DND-41 (cell line): Measurements from ENCODE around the gene CDKN1B.

Experiments
- ATAC-seq: fragments of 200-7000 bp; cut with Tn5 transposase; 3 replicates; pipeline ENCODE4 v1.9.1; 2021; ENCODE audit warnings: low read depth; ENCODE audit not compliant: insufficient read depth
- DNase-seq: peaks from one replicate; pipeline ENCODE4 v3.0.0-alpha.2; 2020
- H2AFZ ChIP-seq: 2 replicates; pipeline ENCODE4 v1.6.0; 2012; ENCODE audit warnings: low read depth, low read length
- H3K27ac ChIP-seq: 2 replicates; pipeline ENCODE4 v1.5.1; 2012; ENCODE audit warnings: low read length, inconsistent platforms
- H3K27me3 ChIP-seq: fragments of 200-600 bp; sonication (generic); 2 replicates; pipeline ENCODE4 v1.6.0; 2012; ENCODE audit warnings: low read length, mild to moderate bottlenecking, inconsistent platforms; ENCODE audit not compliant: insufficient read depth, poor library complexity
- H3K36me3 ChIP-seq: 2 replicates; pipeline ENCODE4 v1.5.1; 2012; ENCODE audit warnings: low read length, inconsistent platforms; ENCODE audit not compliant: insufficient read depth
- H3K4me1 ChIP-seq: 2 replicates; pipeline ENCODE4 v1.5.1; 2012; ENCODE audit warnings: mild to moderate bottlenecking, low read length; ENCODE audit not compliant: insufficient read depth
- H3K4me2 ChIP-seq: 2 replicates; pipeline ENCODE4 v1.6.0; 2012; ENCODE audit warnings: mild to moderate bottlenecking, moderate library complexity, low read length, inconsistent platforms; ENCODE audit not compliant: insufficient read depth
- H3K4me3 ChIP-seq, 2 experiments: fragments of 200-600 bp in 1 of 2; shearing (Covaris generic) in 1 of 2; 2 replicates each; pipeline ENCODE4 v1.5.1; 2012 to 2016; ENCODE audit warnings: inconsistent platforms in 2 of 2, low read length in 2 of 2, mild to moderate bottlenecking in 2 of 2, low read depth in 1 of 2, moderate library complexity in 1 of 2
- H3K79me2 ChIP-seq: 2 replicates; pipeline ENCODE4 v1.6.0; 2012; ENCODE audit warnings: low read length, inconsistent platforms; ENCODE audit not compliant: insufficient read depth
- H3K9ac ChIP-seq: 2 replicates; pipeline ENCODE4 v1.6.0; 2012; ENCODE audit warnings: low read depth, mild to moderate bottlenecking, inconsistent platforms, low read length, moderate library complexity
- H3K9me3 ChIP-seq: 2 replicates; pipeline ENCODE4 v1.5.1; 2012; ENCODE audit warnings: low read length, moderate library complexity, mild to moderate bottlenecking, inconsistent platforms; ENCODE audit not compliant: insufficient read depth, severe bottlenecking
- H4K20me1 ChIP-seq: 2 replicates; pipeline ENCODE4 v1.6.0; 2012; ENCODE audit warnings: low read length; ENCODE audit not compliant: insufficient read depth
- EZH2 ChIP-seq: IDR thresholded peaks from 3 replicates; pipeline ENCODE4 v1.6.1; 2012; ENCODE audit warnings: borderline replicate concordance, low read depth, mild to moderate bottlenecking, moderate library complexity, low read length, inconsistent platforms; ENCODE audit not compliant: severe bottlenecking
- TF ChIP-seq, protein P1 (sequence below): IDR thresholded peaks from 2 replicates; pipeline ENCODE4 v1.5.1; 2012; ENCODE audit warnings: borderline replicate concordance, low read length, moderate library complexity, mild to moderate bottlenecking; ENCODE audit not compliant: poor library complexity, severe bottlenecking; ENCODE audit errors: extremely low read depth

CDKN1B gene

DNA sequence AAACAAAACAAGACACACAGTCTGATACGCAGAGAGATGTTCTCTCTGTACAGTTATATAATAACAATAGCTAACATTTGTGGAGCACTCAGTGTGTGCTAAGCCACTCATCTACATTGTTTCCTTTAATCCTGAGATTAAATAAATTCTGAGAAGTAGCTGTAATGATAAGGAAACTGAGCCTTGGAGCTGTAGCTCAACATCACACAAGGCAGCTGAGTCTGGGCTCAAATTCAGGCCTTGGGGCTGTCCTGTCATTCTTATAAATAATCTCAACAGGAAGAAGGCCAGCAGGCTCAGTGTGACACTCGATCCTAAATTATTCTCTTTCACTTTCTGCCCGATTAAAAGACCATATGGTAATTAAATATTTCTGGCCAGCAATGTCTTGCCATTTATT is 24.5 kb downstream of the CDKN1B start:
- peaks cover 27% of the 10 kb centered on the region for H3K79me2 ChIP-seq
- 0 out of 2 replicates have a peak, but pooled peaks cover 3% of the 10 kb centered on the region for H3K36me3 ChIP-seq
- no peak overlapping the region for H3K4me3 ChIP-seq
- H3K4me2 ChIP-seq: no peak overlapping the region
- H2AFZ ChIP-seq: no peak overlapping the region
- no peak for ATAC-seq
- no peaks in the 10 kb centered on the region for H3K9me3 ChIP-seq
- DNase-seq: no peak
- TF ChIP-seq EZH2: no peak
- TF ChIP-seq, protein P1, sequence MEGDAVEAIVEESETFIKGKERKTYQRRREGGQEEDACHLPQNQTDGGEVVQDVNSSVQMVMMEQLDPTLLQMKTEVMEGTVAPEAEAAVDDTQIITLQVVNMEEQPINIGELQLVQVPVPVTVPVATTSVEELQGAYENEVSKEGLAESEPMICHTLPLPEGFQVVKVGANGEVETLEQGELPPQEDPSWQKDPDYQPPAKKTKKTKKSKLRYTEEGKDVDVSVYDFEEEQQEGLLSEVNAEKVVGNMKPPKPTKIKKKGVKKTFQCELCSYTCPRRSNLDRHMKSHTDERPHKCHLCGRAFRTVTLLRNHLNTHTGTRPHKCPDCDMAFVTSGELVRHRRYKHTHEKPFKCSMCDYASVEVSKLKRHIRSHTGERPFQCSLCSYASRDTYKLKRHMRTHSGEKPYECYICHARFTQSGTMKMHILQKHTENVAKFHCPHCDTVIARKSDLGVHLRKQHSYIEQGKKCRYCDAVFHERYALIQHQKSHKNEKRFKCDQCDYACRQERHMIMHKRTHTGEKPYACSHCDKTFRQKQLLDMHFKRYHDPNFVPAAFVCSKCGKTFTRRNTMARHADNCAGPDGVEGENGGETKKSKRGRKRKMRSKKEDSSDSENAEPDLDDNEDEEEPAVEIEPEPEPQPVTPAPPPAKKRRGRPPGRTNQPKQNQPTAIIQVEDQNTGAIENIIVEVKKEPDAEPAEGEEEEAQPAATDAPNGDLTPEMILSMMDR: no peak
- H3K9ac ChIP-seq: no peak overlapping the region
- H3K27me3 ChIP-seq: no peaks in the 10 kb centered on the region
- H3K4me1 ChIP-seq: peaks cover 10% of the 10 kb centered on the region
- H3K27ac ChIP-seq: no peak overlapping the region
- H4K20me1 ChIP-seq: no peaks in the 10 kb centered on the region

DNA sequence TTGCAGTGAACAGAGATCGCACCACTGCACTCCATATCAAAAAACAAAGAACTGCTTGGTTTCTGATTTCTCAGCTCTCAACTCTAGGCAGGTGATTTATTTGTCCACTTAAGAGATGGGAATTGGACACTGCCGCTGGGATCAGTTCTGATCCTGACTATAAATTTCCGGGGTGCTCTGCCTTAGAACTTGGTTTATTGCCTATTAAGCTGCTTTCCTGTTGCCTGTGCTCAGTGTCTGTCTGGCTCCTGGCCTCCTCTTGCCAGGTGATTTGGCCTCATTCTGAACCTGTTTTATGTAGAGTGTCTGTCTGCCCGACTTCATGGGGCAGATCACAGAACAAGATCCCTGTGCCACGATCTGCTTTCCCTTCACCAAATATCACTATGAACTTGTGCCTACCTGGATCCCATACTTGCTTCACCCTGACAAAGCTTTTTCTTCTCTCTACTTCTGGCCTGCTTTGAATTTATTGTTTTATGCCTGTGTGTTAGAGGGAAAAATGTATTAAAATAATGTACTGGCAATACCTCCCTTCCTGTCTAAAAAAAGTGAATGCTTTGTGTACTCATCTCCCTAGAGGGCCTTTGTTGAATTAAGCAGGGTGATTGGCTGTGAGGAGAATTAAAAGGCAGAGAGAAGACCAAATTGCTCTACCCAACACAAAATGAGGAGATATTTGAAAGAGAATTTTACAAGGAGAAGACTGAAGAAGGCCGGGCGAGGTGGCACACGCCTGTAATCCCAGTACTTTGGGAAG is 27.6 kb downstream of the CDKN1B start:
- H3K9ac ChIP-seq: no peak overlapping the region
- no peak for DNase-seq
- no peak overlapping the region for H3K4me2 ChIP-seq
- H4K20me1 ChIP-seq: no peaks in the 10 kb centered on the region
- ATAC-seq: no peak
- no peaks in the 10 kb centered on the region for H3K4me1 ChIP-seq
- H2AFZ ChIP-seq: no peak overlapping the region
- H3K27me3 ChIP-seq: no peaks in the 10 kb centered on the region
- H3K79me2 ChIP-seq: peaks cover 13% of the 10 kb centered on the region; the same call in 1 of the 2 replicates
- H3K27ac ChIP-seq: no peak overlapping the region
- 0 out of 2 replicates have a peak, but pooled peaks cover 3% of the 10 kb centered on the region for H3K36me3 ChIP-seq
- no peak for TF ChIP-seq EZH2
- TF ChIP-seq, protein P1: no peak
- H3K9me3 ChIP-seq: no peaks in the 10 kb centered on the region
- H3K4me3 ChIP-seq: no peak overlapping the region

DNA sequence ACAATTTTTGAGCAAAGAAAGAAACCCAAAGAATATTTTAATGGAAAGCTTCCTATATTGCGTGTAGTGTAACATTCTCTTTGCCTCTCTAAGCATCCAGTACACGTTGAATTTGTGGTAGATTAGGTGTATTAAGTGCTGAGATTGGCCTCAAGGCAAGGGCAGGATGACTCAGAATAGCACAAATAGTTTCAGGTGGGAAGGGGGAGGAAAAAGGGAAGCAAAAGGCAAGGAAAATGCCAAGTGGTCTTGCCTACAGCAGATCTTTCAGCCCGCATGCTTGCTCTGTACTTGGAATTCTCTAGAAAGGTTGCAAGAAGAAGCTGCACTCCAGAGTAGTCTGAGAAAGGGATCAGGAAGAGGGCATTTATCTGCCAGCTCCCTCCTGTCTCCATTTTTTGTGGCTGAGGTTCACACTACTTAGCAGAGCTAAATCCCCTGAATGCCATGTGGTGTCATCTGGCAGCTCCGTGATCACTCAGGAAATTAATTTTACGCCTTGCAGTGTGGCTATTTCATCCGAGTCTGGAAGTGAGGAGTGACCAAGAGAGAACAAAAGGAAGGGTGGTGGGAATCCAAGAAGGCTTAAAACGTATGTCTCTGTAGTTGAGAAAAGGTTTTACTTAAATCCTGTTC is 28.5 kb downstream of the CDKN1B start:
- TF ChIP-seq, protein P1: no peak
- no peak for TF ChIP-seq EZH2
- no peaks in the 10 kb centered on the region for H3K27me3 ChIP-seq
- H3K27ac ChIP-seq: no peak overlapping the region
- H3K9me3 ChIP-seq: no peaks in the 10 kb centered on the region
- DNase-seq: no peak
- H2AFZ ChIP-seq: no peak overlapping the region
- no peak for ATAC-seq
- peaks cover 13% of the 10 kb centered on the region; the same call in 1 of the 2 replicates for H3K79me2 ChIP-seq
- no peak overlapping the region for H3K9ac ChIP-seq
- 0 out of 2 replicates have a peak, but pooled peaks cover 3% of the 10 kb centered on the region for H3K36me3 ChIP-seq
- H4K20me1 ChIP-seq: no peaks in the 10 kb centered on the region
- no peaks in the 10 kb centered on the region for H3K4me1 ChIP-seq
- H3K4me3 ChIP-seq: no peak overlapping the region
- H3K4me2 ChIP-seq: no peak overlapping the region
